K562 (cell line): ENCODE data around the gene BUB3.

ENCODE experiments used
- CBX2 ChIP-seq: fragments of 200-600 bp; sonication (generic); IDR thresholded peaks from one replicate; pipeline ENCODE4 v1.6.1; 2012; ENCODE audit warnings: mild to moderate bottlenecking, low read length, inconsistent platforms; ENCODE audit not compliant: insufficient read depth, poor library complexity, severe bottlenecking
- CCAR2 ChIP-seq: fragments of 200-400 bp; formaldehyde crosslinking; IDR thresholded peaks from 2 replicates; pipeline ENCODE4 v1.6.1; 2017; ENCODE audit warnings: mild to moderate bottlenecking, low read depth, low read length
- CTCF ChIP-seq, 3 experiments: IDR thresholded peaks in 2 of 3; conservative IDR thresholded peaks in 1 of 3; 2 replicates each; pipeline ENCODE4 v1.5.1; 2011 to 2012; ENCODE audit warnings: low read length in 3 of 3, mild to moderate bottlenecking in 3 of 3, control low read depth in 2 of 3, improper control_type of control experiment in 1 of 3, inconsistent platforms in 1 of 3, low read depth in 1 of 3, mixed read lengths in 1 of 3, moderate library complexity in 1 of 3; ENCODE audit not compliant: insufficient read depth in 2 of 3
- E2F5 ChIP-seq: sonication (generic); formaldehyde crosslinking; IDR thresholded peaks from 2 replicates; pipeline ENCODE4 v1.8.0; 2022; ENCODE audit warnings: mild to moderate bottlenecking, missing genetic modification reagents
- FOS ChIP-seq: IDR thresholded peaks from 3 replicates; pipeline ENCODE4 v1.6.1; 2011; ENCODE audit not compliant: insufficient read length; ENCODE audit errors: extremely low read depth
- MAFK ChIP-seq: IDR thresholded peaks from 2 replicates; pipeline ENCODE4 v1.6.1; 2011; ENCODE audit warnings: low read length, improper control_type of control experiment
- MLX ChIP-seq, 2 experiments: fragments of 450-650 bp in 1 of 2; sonication (generic) in 1 of 2; formaldehyde crosslinking; conservative IDR thresholded peaks; 2 replicates each; pipeline versions ENCODE4 v1.4.0 to v1.8.1; 2020 to 2022; ENCODE audit warnings: mild to moderate bottlenecking in 1 of 2, missing genetic modification reagents in 1 of 2
- NUFIP1 ChIP-seq: fragments of 450-650 bp; IDR thresholded peaks from 2 replicates; pipeline ENCODE4 v1.6.1; 2018; ENCODE audit not compliant: partially characterized antibody
- TCF7L2 ChIP-seq: fragments of 150-350 bp; IDR thresholded peaks from 2 replicates; pipeline ENCODE4 v1.6.1; 2016; ENCODE audit warnings: low read depth, mild to moderate bottlenecking, low read length, moderate library complexity
- ZBTB49 ChIP-seq: sonication (generic); formaldehyde crosslinking; IDR thresholded peaks from 2 replicates; pipeline ENCODE4 v1.8.0; 2022; ENCODE audit warnings: missing genetic modification reagents, mild to moderate bottlenecking, borderline replicate concordance
- ZKSCAN1 ChIP-seq: fragments of 150-350 bp; IDR thresholded peaks from 2 replicates; pipeline ENCODE4 v1.6.1; 2016; ENCODE audit warnings: low read depth, low read length
- ZNF232 ChIP-seq: sonication (generic); formaldehyde crosslinking; IDR thresholded peaks from 2 replicates; pipeline ENCODE4 v1.8.0; 2022; ENCODE audit warnings: mild to moderate bottlenecking, missing genetic modification reagents
- ZNF830 ChIP-seq: fragments of 250-450 bp; sonication (Bioruptor Pico); IDR thresholded peaks from 2 replicates; pipeline ENCODE4 v1.5.0; 2021; ENCODE audit warnings: mild to moderate bottlenecking

GRCh38 chr10:123191886-123192285 is 37.7 kb downstream of the BUB3 start:
- TF ChIP-seq ZNF232: no peak
- no peak for TF ChIP-seq NUFIP1
- TF ChIP-seq E2F5: no peak
- no peak for TF ChIP-seq MLX (CRISPR knock-in tag; conservative IDR thresholded peaks at IDR 0.05)
- TF ChIP-seq CTCF (IDR thresholded peaks at IDR 0.05 in 2 of 3, conservative IDR thresholded peaks at IDR 0.05 in 1 of 3; ENCODE audit: insufficient read depth in 2 of 3, low read depth in 1 of 3, low read length in 3 of 3): no peak
- TF ChIP-seq TCF7L2: no peak
- TF ChIP-seq CBX2: no peak
- no peak for TF ChIP-seq CCAR2
- TF ChIP-seq ZBTB49 (CRISPR knock-in tag): no peak
- no peak for TF ChIP-seq ZNF830
- TF ChIP-seq FOS: no peak
- no peak for TF ChIP-seq ZKSCAN1
- no peak for TF ChIP-seq MAFK
